SK-N-SH (cell line): ENCODE data around the gene WDR81. TPM values are rescaled to one million over a fixed set of nuclear protein-coding genes. Genes with fewer than 3 reads are reported as not detected.
A peak's percentile ranks its signal among the peaks of the same experiment; 100 is the strongest.

Source experiments
- CTCF ChIA-PET: fragments of 300-600, 350-600 bp; formaldehyde crosslinking; extraction: SDS; loops from one replicate; lab custom pipeline; 2021; lab: Yijun Ruan, JAX
- POLR2A ChIA-PET: fragments of 350-600 bp; sonication (Branson Sonifier 250); formaldehyde crosslinking; extraction: SDS; loops from one replicate; lab custom pipeline; 2020; ENCODE audit warnings: antibody characterized with exemption, inconsistent platforms; lab: Yijun Ruan, JAX
- DNase-seq: peaks from one replicate; pipeline ENCODE4 v3.0.0; 2012
- H2AFZ ChIP-seq: fragments of 200-600 bp; sonication (generic); 2 replicates; pipeline ENCODE4 v1.8.1; 2016; ENCODE audit warnings: antibody characterized with exemption, mild to moderate bottlenecking, low read depth
- H3F3A ChIP-seq: fragments of 200-600 bp; sonication (generic); replicated peaks from 2 replicates; pipeline ENCODE3; 2016; ENCODE audit warnings: antibody characterized with exemption, mild to moderate bottlenecking; ENCODE audit not compliant: insufficient read depth
- H3K27ac ChIP-seq, 2 experiments: fragments of 200-500 bp in 1 of 2; fragments of 200-600 bp in 1 of 2; sonication (Bioruptor generic) in 1 of 2; sonication (generic), shearing (Covaris generic) in 1 of 2; 2 replicates each; pipeline versions ENCODE4 v1.5.1 to v1.6.1; 2014 to 2016; ENCODE audit warnings: low read depth in 2 of 2, inconsistent platforms in 1 of 2, low read length in 1 of 2, mild to moderate bottlenecking in 1 of 2, mixed read lengths in 1 of 2
- H3K27me3 ChIP-seq: fragments of 200-600 bp; sonication (generic), shearing (Covaris generic); 2 replicates; pipeline ENCODE4 v1.6.1; 2016; ENCODE audit warnings: mixed run types; ENCODE audit not compliant: insufficient read depth
- H3K36me3 ChIP-seq, 2 experiments: fragments of 200-500 bp in 1 of 2; fragments of 200-600 bp in 1 of 2; sonication (Bioruptor generic) in 1 of 2; sonication (generic) in 1 of 2; replicated peaks in 1 of 2; 2 replicates each; pipeline versions ENCODE3 to v1.5.1; 2014 to 2016; ENCODE audit warnings: low read length in 1 of 2, mild to moderate bottlenecking in 1 of 2; ENCODE audit not compliant: insufficient read depth in 2 of 2, control insufficient read depth in 1 of 2
- H3K4me1 ChIP-seq, 2 experiments: fragments of 200-500 bp in 1 of 2; fragments of 200-600 bp in 1 of 2; sonication (Bioruptor generic) in 1 of 2; sonication (generic), shearing (Covaris generic) in 1 of 2; 2 replicates each; pipeline versions ENCODE4 v1.5.1 to v1.6.1; 2014 to 2016; ENCODE audit warnings: low read depth in 1 of 2, low read length in 1 of 2, mixed run types in 1 of 2; ENCODE audit not compliant: insufficient read depth in 2 of 2, control insufficient read depth in 1 of 2
- H3K4me2 ChIP-seq: fragments of 200-600 bp; sonication (generic), shearing (Covaris generic); 2 replicates; pipeline ENCODE4 v1.6.1; 2017; ENCODE audit warnings: mixed run types
- H3K4me3 ChIP-seq, 2 experiments: fragments of 200-500 bp in 1 of 2; fragments of 200-600 bp in 1 of 2; sonication (Bioruptor generic) in 1 of 2; sonication (generic), shearing (Covaris generic) in 1 of 2; 2 replicates each; pipeline versions ENCODE4 v1.5.1 to v1.8.1; 2014 to 2016; ENCODE audit warnings: low read depth in 2 of 2, inconsistent platforms in 1 of 2, low read length in 1 of 2, mild to moderate bottlenecking in 1 of 2, mixed read lengths in 1 of 2, moderate library complexity in 1 of 2
- H3K79me2 ChIP-seq: fragments of 200-600 bp; sonication (generic); 2 replicates; pipeline ENCODE4 v1.8.1; 2017; ENCODE audit warnings: mild to moderate bottlenecking; ENCODE audit not compliant: insufficient read depth
- H3K9ac ChIP-seq: fragments of 200-600 bp; sonication (generic); 2 replicates; pipeline ENCODE4 v1.6.1; 2017; ENCODE audit warnings: mixed run types
- H3K9me2 ChIP-seq: fragments of 200-600 bp; sonication (generic); 2 replicates; pipeline ENCODE4 v1.6.1; 2017; ENCODE audit warnings: mixed run types
- H3K9me3 ChIP-seq: fragments of 200-600 bp; sonication (generic); 2 replicates; pipeline ENCODE4 v1.6.1; 2017; ENCODE audit warnings: mixed run types, mild to moderate bottlenecking, moderate library complexity
- H4K20me1 ChIP-seq: fragments of 200-600 bp; sonication (generic); 2 replicates; pipeline ENCODE4 v1.6.1; 2017; ENCODE audit warnings: mild to moderate bottlenecking, mixed run types; ENCODE audit not compliant: insufficient read depth
- CHD2 ChIP-seq: fragments of 150-350 bp; IDR thresholded peaks from 2 replicates; pipeline ENCODE4 v1.6.1; 2018; ENCODE audit warnings: low read length; ENCODE audit not compliant: partially characterized antibody
- CTCF ChIP-seq: fragments of 200-600 bp; sonication (generic); IDR thresholded peaks from 2 replicates; pipeline ENCODE4 v1.6.1; 2017; ENCODE audit warnings: antibody characterized with exemption, mild to moderate bottlenecking, moderate library complexity
- FOSL2 ChIP-seq: IDR thresholded peaks from 2 replicates; pipeline ENCODE4 v1.4.0; 2012; ENCODE audit warnings: low read depth, mild to moderate bottlenecking, moderate library complexity, borderline replicate concordance
- GATA2 ChIP-seq: sonication (generic); formaldehyde crosslinking; IDR thresholded peaks from 2 replicates; pipeline ENCODE4 v1.5.0; 2020; ENCODE audit warnings: mild to moderate bottlenecking, missing genetic modification reagents
- JUND ChIP-seq: IDR thresholded peaks from 2 replicates; pipeline ENCODE4 v1.4.0; 2012
- MAX ChIP-seq: IDR thresholded peaks from 2 replicates; pipeline ENCODE4 v1.4.0; 2012; ENCODE audit warnings: low read depth
- MXI1 ChIP-seq: IDR thresholded peaks from 2 replicates; pipeline ENCODE4 v1.6.1; 2012; ENCODE audit warnings: mild to moderate bottlenecking, low read depth, low read length, improper control_type of control experiment
- PBX3 ChIP-seq: IDR thresholded peaks from 2 replicates; pipeline ENCODE4; 2012
- WGBS: methylation state at CpG from one replicate; pipeline ENCODE4 v1.1.6; 2017; ENCODE audit warnings: low lambda C conversion rate; 5-methylcytosine and 5-hydroxymethylcytosine counted together
- polyA plus RNA-seq, 3 experiments: library from polyadenylated mRNA; depleted of rRNA; stranded (reverse); fragments of >200 nt; gene quantifications; 2 replicates each; pipeline ENCODE4 v1.2.3, GENCODE V29; 2012

WDR81 gene
- polyA plus RNA-seq, 1 of the 3 experiments (the other 2 are of a cell fraction): 9.3 TPM

- H4K20me1 ChIP-seq: no peaks in the 10 kb centered on the region
- ChIA-PET CTCF (interaction anchor here (0.7 to 2.9 kb wide), 4 partner anchors 9 to 98 kb away, joined by 3 to 12 read pairs (median 6); no protein-coding TSS in a partner anchor), POLR2A (interaction anchor here (1.0 to 1.2 kb wide), 2 partner anchors 9 to 11 kb away, joined by 3 read pairs; no protein-coding TSS in a partner anchor)
- H3F3A ChIP-seq: no peaks in the 10 kb centered on the region
- DNase-seq: peak; percentile 65
- H3K9me2 ChIP-seq: no peaks in the 10 kb centered on the region
- no peak overlapping the region for H3K4me2 ChIP-seq
- no peak overlapping the region for H3K9ac ChIP-seq
- H3K36me3 ChIP-seq: no peaks in the 10 kb centered on the region
- H3K4me1 ChIP-seq: peaks cover 27 to 34% of the 10 kb centered on the region in 2 experiments; a peak in 3 of 4 replicates
- no peak overlapping the region for H3K4me3 ChIP-seq
- no peak for TF ChIP-seq FOSL2
- no peak for TF ChIP-seq JUND
- no peak for TF ChIP-seq PBX3
- TF ChIP-seq GATA2 (CRISPR knock-in tag): no peak
- TF ChIP-seq CHD2: no peak
- no peak for TF ChIP-seq MXI1
- H3K27me3 ChIP-seq: no peaks in the 10 kb centered on the region
- no peaks in the 10 kb centered on the region for H3K79me2 ChIP-seq
- H3K9me3 ChIP-seq: no peaks in the 10 kb centered on the region
- no peak overlapping the region for H2AFZ ChIP-seq
- 79% methylated on average over 17 of the region's 21 CpGs for WGBS
- no peak overlapping the region; a peak in 1 of 4 replicates for H3K27ac ChIP-seq
Observed at GRCh38 chr17:1766382-1767135, 42.1 kb downstream of the WDR81 start.

- no peak overlapping the region for H3K27ac ChIP-seq
- no peaks in the 10 kb centered on the region for H3K36me3 ChIP-seq
- H3F3A ChIP-seq: no peaks in the 10 kb centered on the region
- ChIA-PET POLR2A (no interaction called here), CTCF (interaction anchor here (1.1 to 2.9 kb wide), 4 partner anchors 16 to 47 kb away, joined by 3 to 12 read pairs (median 6); no protein-coding TSS in a partner anchor)
- no peaks in the 10 kb centered on the region for H4K20me1 ChIP-seq
- H3K9me3 ChIP-seq: no peaks in the 10 kb centered on the region
- no peaks in the 10 kb centered on the region for H3K9me2 ChIP-seq
- no peaks in the 10 kb centered on the region for H3K79me2 ChIP-seq
- no peak overlapping the region for H2AFZ ChIP-seq
- no peak overlapping the region for H3K4me3 ChIP-seq
- DNase-seq: no peak
- H3K27me3 ChIP-seq: no peaks in the 10 kb centered on the region
- 95% methylated on average over 12 of the region's 12 CpGs for WGBS
- no peak overlapping the region for H3K4me2 ChIP-seq
- peaks cover 21 to 26% of the 10 kb centered on the region in 2 experiments; a peak in 3 of 4 replicates for H3K4me1 ChIP-seq
- no peak overlapping the region for H3K9ac ChIP-seq
- TF ChIP-seq MAX: no peak
- peak; percentile 28 for TF ChIP-seq CTCF
Observed at GRCh38 chr17:1767358-1767757, 42.9 kb downstream of the WDR81 start.
